ENCODE results near the gene RAB11FIP3. TPM values are rescaled to one million over a fixed set of nuclear protein-coding genes. Genes with fewer than 3 reads are reported as not detected.
"Not testable (repeated sequence)": the region's sequence is repeated elsewhere in the genome, so short reads cannot be mapped to it uniquely, and the experiment has no call there.

Gene RAB11FIP3
- total RNA-seq, 1 experiment from 2014 or later = 37.1 TPM

DNA sequence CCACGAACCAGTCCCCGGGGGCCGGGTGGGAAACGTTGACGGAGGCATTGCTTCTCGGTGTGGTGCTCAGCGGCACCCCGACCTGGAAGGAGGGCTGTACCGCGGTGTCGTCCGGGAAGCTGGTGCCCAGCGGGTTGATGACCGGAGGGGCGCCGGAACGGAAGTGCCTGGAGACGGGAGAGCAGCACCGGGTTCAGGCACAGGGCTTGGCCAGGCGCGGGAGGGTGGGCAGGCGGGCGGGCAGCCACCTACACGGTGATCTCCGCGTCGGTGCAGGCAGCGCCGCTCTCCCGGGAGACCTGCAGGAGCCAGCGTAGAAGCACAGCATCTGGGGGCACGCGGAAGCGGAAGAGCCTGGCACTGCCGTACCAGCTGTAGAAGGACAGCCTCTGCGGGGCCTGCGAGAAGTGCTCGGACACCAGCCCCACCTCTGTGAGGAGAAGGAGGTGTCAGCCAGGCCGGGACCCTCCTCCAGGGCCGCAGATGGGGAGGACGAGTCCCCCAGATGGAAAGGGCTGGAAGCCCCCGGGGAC lies 48.0 kb upstream of the RAB11FIP3 start:
- Histone ChIP-seq H3K9ac (ENCODE audit: extremely low read depth, insufficient read length, low read length) (no peak overlapping the region), H3K9me3 (ENCODE audit: control insufficient read depth, low read depth, low read length) (no peaks in the 10 kb centered on the region), H2BK15ac (ENCODE audit: low read depth, low read length) (no peak overlapping the region), H2BK12ac (ENCODE audit: insufficient read length, low read depth, low read length) (no peak overlapping the region), H3K14ac (ENCODE audit: insufficient read depth, low read length) (no peak overlapping the region), H4K20me1 (ENCODE audit: control insufficient read depth, insufficient read depth, insufficient read length) (no peaks in the 10 kb centered on the region), H3K4me1 (ENCODE audit: insufficient read depth, low read length) (no peaks in the 10 kb centered on the region), H4K91ac (ENCODE audit: insufficient read length, low read depth, low read length) (no peak overlapping the region), H2BK20ac (ENCODE audit: low read depth, low read length, poor library complexity, severe bottlenecking) (no peak overlapping the region), H2BK120ac (ENCODE audit: low read depth, low read length, poor library complexity, severe bottlenecking) (no peak overlapping the region), H3K23ac (ENCODE audit: insufficient read length, low read depth, low read length) (no peak overlapping the region), H2AK5ac (ENCODE audit: insufficient read length, low read length) (no peak overlapping the region), H3K79me1 (ENCODE audit: insufficient read depth, low read depth, low read length, poor library complexity, severe bottlenecking) (no peaks in the 10 kb centered on the region), H3K4me2 (ENCODE audit: insufficient read depth, insufficient read length, low read length) (no peak overlapping the region), H2BK5ac (ENCODE audit: insufficient read length, low read length) (no peak overlapping the region), H3K27ac (ENCODE audit: insufficient read length, low read depth, low read length) (no peak overlapping the region), H3K56ac (ENCODE audit: insufficient read length, low read depth, low read length) (no peak overlapping the region), H3K23me2 (ENCODE audit: insufficient read length, low read depth, low read length, poor library complexity, severe bottlenecking) (peaks cover 6% of the 10 kb centered on the region), H2AFZ (ENCODE audit: low read length) (no peak overlapping the region), H3K27me3 (ENCODE audit: insufficient read depth, low read length) (no peaks in the 10 kb centered on the region), H3K4ac (ENCODE audit: low read depth, low read length) (no peak overlapping the region), H3K79me2 (ENCODE audit: insufficient read depth, low read length) (no peaks in the 10 kb centered on the region; the same call in 1 of the 2 replicates), H3K18ac (ENCODE audit: insufficient read length, low read depth, low read length) (no peak overlapping the region), H4K5ac (ENCODE audit: insufficient read length, low read depth, low read length) (no peak overlapping the region), H3T11ph (ENCODE audit: low read length) (no peak overlapping the region), H4K8ac (replicated peaks; ENCODE audit: insufficient read length, low read depth, low read length) (no peak overlapping the region)
- no peak overlapping the region for H3K4me3 Mint-ChIP-seq
- no CpG with 5 or more reads among the region's 42 CpGs for WGBS (ENCODE audit: extremely low coverage, insufficient read length, low lambda C conversion rate)
- peaks cover 1% of the 10 kb centered on the region; the same call in 1 of the 2 replicates for H3K27me3 Mint-ChIP-seq (ENCODE audit: low read depth)
- DNase-seq = no peak
- no peaks in the 10 kb centered on the region for H3K9me3 Mint-ChIP-seq
- TF ChIP-seq, protein P1, sequence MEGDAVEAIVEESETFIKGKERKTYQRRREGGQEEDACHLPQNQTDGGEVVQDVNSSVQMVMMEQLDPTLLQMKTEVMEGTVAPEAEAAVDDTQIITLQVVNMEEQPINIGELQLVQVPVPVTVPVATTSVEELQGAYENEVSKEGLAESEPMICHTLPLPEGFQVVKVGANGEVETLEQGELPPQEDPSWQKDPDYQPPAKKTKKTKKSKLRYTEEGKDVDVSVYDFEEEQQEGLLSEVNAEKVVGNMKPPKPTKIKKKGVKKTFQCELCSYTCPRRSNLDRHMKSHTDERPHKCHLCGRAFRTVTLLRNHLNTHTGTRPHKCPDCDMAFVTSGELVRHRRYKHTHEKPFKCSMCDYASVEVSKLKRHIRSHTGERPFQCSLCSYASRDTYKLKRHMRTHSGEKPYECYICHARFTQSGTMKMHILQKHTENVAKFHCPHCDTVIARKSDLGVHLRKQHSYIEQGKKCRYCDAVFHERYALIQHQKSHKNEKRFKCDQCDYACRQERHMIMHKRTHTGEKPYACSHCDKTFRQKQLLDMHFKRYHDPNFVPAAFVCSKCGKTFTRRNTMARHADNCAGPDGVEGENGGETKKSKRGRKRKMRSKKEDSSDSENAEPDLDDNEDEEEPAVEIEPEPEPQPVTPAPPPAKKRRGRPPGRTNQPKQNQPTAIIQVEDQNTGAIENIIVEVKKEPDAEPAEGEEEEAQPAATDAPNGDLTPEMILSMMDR (conservative IDR thresholded peaks at IDR 0.05) = no peak
- peaks cover 7 to 23% of the 10 kb centered on the region in 2 experiments for H3K4me1 Mint-ChIP-seq
- H3K27ac Mint-ChIP-seq = no peak overlapping the region
- peaks cover 5 to 39% (median 15%) of the 10 kb centered on the region in 3 experiments for H3K36me3 Mint-ChIP-seq (ENCODE audit: insufficient read depth in 1 of 3, low read depth in 3 of 3)

DNA sequence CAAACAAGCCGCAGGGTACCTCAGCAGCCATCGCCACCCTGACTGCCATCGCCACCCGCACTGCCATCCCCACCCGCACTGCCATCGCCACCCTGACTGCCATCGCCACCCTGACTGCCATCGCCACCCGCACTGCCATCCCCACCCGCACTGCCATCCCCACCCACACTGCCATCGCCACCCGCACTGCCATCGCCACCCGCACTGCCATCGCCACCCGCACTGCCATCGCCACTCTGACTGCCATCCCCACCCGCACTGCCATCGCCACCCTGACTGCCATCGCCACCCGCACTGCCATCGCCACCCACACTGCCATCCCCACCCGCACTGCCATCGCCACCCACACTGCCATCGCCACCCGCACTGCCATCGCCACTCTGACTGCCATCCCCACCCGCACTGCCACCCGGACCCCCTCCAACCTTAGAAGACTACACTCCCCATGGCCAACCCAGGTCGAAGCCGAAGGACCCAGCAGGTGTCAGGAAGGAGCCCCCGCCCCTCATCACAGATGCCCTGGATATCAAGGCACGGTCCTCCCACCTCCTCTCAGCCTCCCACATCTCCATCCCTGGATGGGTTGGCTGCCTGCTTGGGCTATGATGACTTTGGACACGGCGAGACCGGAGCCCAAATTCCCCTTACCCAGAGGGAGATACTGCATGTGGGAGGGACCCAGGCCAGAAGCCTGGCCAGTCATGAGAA lies 47.2 kb upstream of the RAB11FIP3 start:
- H3K4me2 ChIP-seq (ENCODE audit: insufficient read depth, insufficient read length, low read length); H2BK20ac ChIP-seq (ENCODE audit: low read depth, low read length, poor library complexity, severe bottlenecking); H2BK15ac ChIP-seq (ENCODE audit: low read depth, low read length); H2BK120ac ChIP-seq (ENCODE audit: low read depth, low read length, poor library complexity, severe bottlenecking); H3K9me3 Mint-ChIP-seq; H4K5ac ChIP-seq (ENCODE audit: insufficient read length, low read depth, low read length); H2BK12ac ChIP-seq (ENCODE audit: insufficient read length, low read depth, low read length); H3K23me2 ChIP-seq (ENCODE audit: insufficient read length, low read depth, low read length, poor library complexity, severe bottlenecking); H3K23ac ChIP-seq (ENCODE audit: insufficient read length, low read depth, low read length); H3K14ac ChIP-seq (ENCODE audit: insufficient read depth, low read length); H3K27me3 ChIP-seq (ENCODE audit: insufficient read depth, low read length); H3K79me1 ChIP-seq (ENCODE audit: insufficient read depth, low read depth, low read length, poor library complexity, severe bottlenecking); H4K8ac ChIP-seq (replicated peaks; ENCODE audit: insufficient read length, low read depth, low read length); H3K4me3 Mint-ChIP-seq; H3K9me3 ChIP-seq (ENCODE audit: control insufficient read depth, low read depth, low read length); H2AK5ac ChIP-seq (ENCODE audit: insufficient read length, low read length); H2BK5ac ChIP-seq (ENCODE audit: insufficient read length, low read length); H3T11ph ChIP-seq (ENCODE audit: low read length); H3K18ac ChIP-seq (ENCODE audit: insufficient read length, low read depth, low read length); H3K27ac Mint-ChIP-seq; DNase-seq; H3K56ac ChIP-seq (ENCODE audit: insufficient read length, low read depth, low read length); H3K27ac ChIP-seq (ENCODE audit: insufficient read length, low read depth, low read length); H3K4ac ChIP-seq (ENCODE audit: low read depth, low read length); H3K27me3 Mint-ChIP-seq (ENCODE audit: low read depth); H2AFZ ChIP-seq (ENCODE audit: low read length); H4K91ac ChIP-seq (ENCODE audit: insufficient read length, low read depth, low read length); H3K79me2 ChIP-seq (ENCODE audit: insufficient read depth, low read length); H3K9ac ChIP-seq (ENCODE audit: extremely low read depth, insufficient read length, low read length); H4K20me1 ChIP-seq (ENCODE audit: control insufficient read depth, insufficient read depth, insufficient read length); H3K4me1 ChIP-seq (ENCODE audit: insufficient read depth, low read length): not testable (repeated sequence)
- no CpG with 5 or more reads among the region's 36 CpGs for WGBS (ENCODE audit: extremely low coverage, insufficient read length, low lambda C conversion rate)
- peaks cover 4 to 34% (median 15%) of the 10 kb centered on the region in 3 experiments for H3K36me3 Mint-ChIP-seq (ENCODE audit: insufficient read depth in 1 of 3, low read depth in 3 of 3)
- H3K4me1 Mint-ChIP-seq = peaks cover 9 to 30% of the 10 kb centered on the region in 2 experiments
